Measurements from ENCODE around the gene CNKSR2. TPM values are rescaled to one million over a fixed set of nuclear protein-coding genes. Genes with fewer than 3 reads are reported as not detected.

CNKSR2 gene
- total RNA-seq, 1 donor from 2014 or later: 1.1 TPM

DNA sequence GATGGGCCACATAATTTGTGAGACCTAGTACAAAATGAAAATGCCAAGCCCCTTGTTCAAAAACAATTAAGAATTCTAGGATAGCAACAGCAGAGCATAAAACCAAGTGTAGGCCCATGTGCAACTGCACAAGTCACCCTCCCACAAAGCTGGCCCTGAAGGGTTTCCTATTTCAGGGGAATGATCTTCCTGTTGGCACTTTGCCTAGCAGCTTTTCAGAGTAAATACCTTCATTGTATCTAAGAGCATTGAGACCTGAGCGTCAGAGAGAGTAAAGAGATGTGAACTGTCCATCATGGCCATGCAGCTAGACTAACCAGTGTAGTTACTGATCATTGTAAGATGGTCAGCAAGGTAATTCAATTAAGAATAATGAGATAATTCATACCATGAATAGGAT, 113.6 kb downstream of the CNKSR2 start:
- Mint-ChIP-seq H3K27ac (ENCODE audit: unreplicated experiment) (no peak overlapping the region), H3K36me3 (ENCODE audit: low read depth, unreplicated experiment) (no peaks in the 10 kb centered on the region), H3K27me3 (ENCODE audit: unreplicated experiment) (no peaks in the 10 kb centered on the region), H3K4me1 (ENCODE audit: unreplicated experiment) (peaks cover 5% of the 10 kb centered on the region), H3K9me3 (ENCODE audit: unreplicated experiment) (no peaks in the 10 kb centered on the region), H3K4me3 (ENCODE audit: unreplicated experiment) (no peak overlapping the region)
- DNase-seq (ENCODE audit: low spot score): no peak
- no peak for TF ChIP-seq CTCF (IDR thresholded peaks at IDR 0.05; ENCODE audit: unreplicated experiment)

DNA sequence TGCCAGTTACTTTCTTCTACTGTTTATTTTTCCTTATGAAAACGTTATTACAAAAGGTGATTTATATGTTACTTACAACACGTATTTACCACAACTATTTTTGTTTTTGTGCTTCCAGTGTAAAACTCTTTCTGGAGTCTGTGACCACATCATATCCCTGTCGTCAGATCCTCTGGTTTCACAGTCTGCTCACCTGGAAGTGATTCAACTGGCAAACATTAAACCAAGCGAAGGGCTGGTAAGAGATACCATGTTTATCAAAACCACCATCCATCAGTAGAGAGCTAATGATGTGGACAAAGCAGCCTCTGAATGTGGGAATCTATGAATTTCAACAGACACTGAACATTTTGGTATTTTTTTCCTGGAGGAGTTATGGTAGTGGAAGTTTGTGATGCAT, 116.1 kb downstream of the CNKSR2 start:
- DNase-seq (ENCODE audit: low spot score): no peak
- peaks cover 5% of the 10 kb centered on the region for H3K4me1 Mint-ChIP-seq (ENCODE audit: unreplicated experiment)
- H3K27me3 Mint-ChIP-seq (ENCODE audit: unreplicated experiment): no peaks in the 10 kb centered on the region
- H3K9me3 Mint-ChIP-seq (ENCODE audit: unreplicated experiment): no peaks in the 10 kb centered on the region
- no peak for TF ChIP-seq CTCF (IDR thresholded peaks at IDR 0.05; ENCODE audit: unreplicated experiment)
- no peaks in the 10 kb centered on the region for H3K36me3 Mint-ChIP-seq (ENCODE audit: low read depth, unreplicated experiment)
- no peak overlapping the region for H3K27ac Mint-ChIP-seq (ENCODE audit: unreplicated experiment)
- no peak overlapping the region for H3K4me3 Mint-ChIP-seq (ENCODE audit: unreplicated experiment)

DNA sequence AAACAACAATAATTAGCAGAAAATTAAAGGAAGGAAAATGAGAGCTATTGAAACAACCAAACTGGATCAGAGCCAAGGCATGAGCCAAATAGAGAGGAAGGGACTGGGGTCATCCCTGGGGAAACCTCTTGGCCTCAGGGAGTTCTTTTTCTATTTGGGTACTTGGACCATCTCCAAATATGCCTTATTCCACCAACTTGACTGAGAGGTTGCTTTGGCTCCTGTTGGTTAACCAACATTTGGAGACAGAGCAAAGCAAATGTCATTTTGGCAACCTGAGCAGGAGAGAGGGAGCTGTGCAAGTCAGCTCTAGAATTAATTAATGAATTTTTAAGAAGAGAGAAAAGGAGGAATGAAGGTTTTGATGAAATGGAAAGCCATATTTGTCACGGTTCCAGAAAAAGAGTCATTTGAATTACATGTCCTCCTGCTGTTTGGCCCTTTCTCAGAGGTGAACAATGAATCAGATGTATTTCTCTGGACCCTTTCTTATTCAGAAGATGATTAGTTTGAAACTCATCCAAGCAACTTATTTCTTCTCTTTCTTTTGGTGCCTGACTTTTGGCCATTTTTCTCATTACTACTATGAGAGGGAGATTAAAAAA, 119.1 kb downstream of the CNKSR2 start:
- H3K9me3 Mint-ChIP-seq (ENCODE audit: unreplicated experiment): no peaks in the 10 kb centered on the region
- H3K27me3 Mint-ChIP-seq (ENCODE audit: unreplicated experiment): no peaks in the 10 kb centered on the region
- no peak for TF ChIP-seq CTCF (IDR thresholded peaks at IDR 0.05; ENCODE audit: unreplicated experiment)
- no peaks in the 10 kb centered on the region for H3K36me3 Mint-ChIP-seq (ENCODE audit: low read depth, unreplicated experiment)
- no peak overlapping the region for H3K4me3 Mint-ChIP-seq (ENCODE audit: unreplicated experiment)
- no peak for DNase-seq (ENCODE audit: low spot score)
- H3K4me1 Mint-ChIP-seq (ENCODE audit: unreplicated experiment): no peaks in the 10 kb centered on the region
- H3K27ac Mint-ChIP-seq (ENCODE audit: unreplicated experiment): no peak overlapping the region

DNA sequence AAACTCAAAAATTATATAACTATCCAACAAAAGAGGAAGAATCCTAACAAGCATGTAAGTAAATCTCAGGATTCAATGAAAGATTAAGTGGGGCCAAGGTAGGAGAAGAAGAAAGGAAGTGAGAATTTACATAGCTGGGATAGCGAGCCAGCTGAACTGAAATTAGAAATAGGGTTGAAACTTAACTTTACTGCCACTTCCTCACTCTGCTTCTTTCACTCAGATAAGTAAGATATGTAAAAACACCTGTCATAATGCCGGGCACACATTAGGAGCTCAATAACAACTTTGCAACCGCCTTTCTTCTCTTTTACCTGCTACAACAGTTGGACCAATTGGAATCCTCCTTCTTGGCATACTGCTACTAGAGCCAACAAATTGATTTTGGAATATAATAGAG, 129.4 kb downstream of the CNKSR2 start:
- Mint-ChIP-seq H3K9me3 (ENCODE audit: unreplicated experiment) (no peaks in the 10 kb centered on the region), H3K27ac (ENCODE audit: unreplicated experiment) (no peak overlapping the region), H3K4me3 (ENCODE audit: unreplicated experiment) (no peak overlapping the region)

More for the DNA sequence above, 129.4 kb downstream of the CNKSR2 start:
- Mint-ChIP-seq H3K4me1 (ENCODE audit: unreplicated experiment) (no peaks in the 10 kb centered on the region), H3K27me3 (ENCODE audit: unreplicated experiment) (no peaks in the 10 kb centered on the region), H3K36me3 (ENCODE audit: low read depth, unreplicated experiment) (no peaks in the 10 kb centered on the region)
- no peak for TF ChIP-seq CTCF (IDR thresholded peaks at IDR 0.05; ENCODE audit: unreplicated experiment)
- no peak for DNase-seq (ENCODE audit: low spot score)

All from endothelial cell (in vitro differentiated cells).